ENCODE results near the gene SWSAP1. TPM values are rescaled to one million over a fixed set of nuclear protein-coding genes. Genes with fewer than 3 reads are reported as not detected.

Gene SWSAP1
- total and polyA plus RNA-seq, 2 of the 4 experiments (the other 2 are of a cell fraction) = 0.36 to 1.6 TPM

- in situ Hi-C loops (cut with MboI; ENCODE audit: low sequenced_read_pairs) (no loop called here), dilution Hi-C loops (cut with HindIII; ENCODE audit: low sequenced_read_pairs, unreplicated experiment) (no loop called here), intact Hi-C loops (cut with micrococcal nuclease) (loop anchor here (5.0 kb wide), 1 partner anchor 41 kb away; the partner anchor contains the start of gene EPOR)
- no peaks in the 10 kb centered on the region for H3K79me1 ChIP-seq (ENCODE audit: low read depth in 1 of 2, low read length in 2 of 2)
- ChIA-PET POLR2A (ENCODE audit: unreplicated experiment) (no interaction called here), CTCF (interaction anchor here (0.8 kb wide), 1 partner anchor 41 kb away, joined by 3 read pairs; no protein-coding TSS in a partner anchor)
- DNase-seq = no peak
- H4K91ac ChIP-seq (ENCODE audit: insufficient read depth, low read depth, low read length) = no peak overlapping the region
- H2AFZ ChIP-seq (replicated peaks; ENCODE audit: low read length, poor library complexity) = peak overlapping the region; percentile 56
- H3K9me1 ChIP-seq (ENCODE audit: insufficient read depth, low read length) = no peaks in the 10 kb centered on the region
- H4K5ac ChIP-seq (ENCODE audit: low read depth, low read length) = no peak overlapping the region
- H2BK20ac ChIP-seq (ENCODE audit: low read depth, low read length) = no peak overlapping the region
- H3K4me1 ChIP-seq (ENCODE audit: control insufficient read depth, insufficient read depth, low read length) = peaks cover 2% of the 10 kb centered on the region; the same call in 1 of the 2 replicates
- H3K56ac ChIP-seq (ENCODE audit: extremely low read depth, insufficient read depth, low read length) = no peak overlapping the region
- BruUV-seq (replicated peaks) = no TSS peak
- H4K8ac ChIP-seq (ENCODE audit: low read depth in 2 of 2, low read length in 2 of 2) = no peak overlapping the region
- no peak overlapping the region for H3K4ac ChIP-seq (ENCODE audit: low read depth, low read length)
- H2BK5ac ChIP-seq (ENCODE audit: low read depth, low read length, poor library complexity, severe bottlenecking) = no peak overlapping the region
- H3K9me3 ChIP-seq (ENCODE audit: control insufficient read depth, insufficient read depth, low read length) = no peaks in the 10 kb centered on the region
- H3K36me3 ChIP-seq (ENCODE audit: control insufficient read depth, insufficient read depth, low read length) = no peaks in the 10 kb centered on the region
- no peak overlapping the region for H2AK5ac ChIP-seq (ENCODE audit: low read depth, low read length)
- no peak overlapping the region for H2BK15ac ChIP-seq (ENCODE audit: low read depth, low read length)
- H4K20me1 ChIP-seq (ENCODE audit: insufficient read depth, low read length) = no peaks in the 10 kb centered on the region
- H3K14ac ChIP-seq (replicated peaks; ENCODE audit: low read depth, low read length) = no peak overlapping the region
- no peak overlapping the region for H3K4me3 ChIP-seq (ENCODE audit: insufficient read depth, low read depth, low read length)
- peaks cover 37% of the 10 kb centered on the region for H3K27me3 ChIP-seq (ENCODE audit: control insufficient read depth, insufficient read depth, low read length)
- ATAC-seq (ENCODE audit: low read depth) = no peak
- no peak overlapping the region for H2AK9ac ChIP-seq (replicated peaks; ENCODE audit: low read depth, low read length, poor library complexity)
- no peak overlapping the region; the same call in 1 of the 2 replicates for H3K23ac ChIP-seq (ENCODE audit: low read depth, low read length)
- 40% methylated on average over 2 of the region's 22 CpGs; no CpG with 5 or more reads in 1 of the 2 experiments for WGBS, 2 experiments (ENCODE audit: extremely low coverage in 2 of 2, insufficient read length in 1 of 2)
- H2BK120ac ChIP-seq (ENCODE audit: low read depth, low read length) = no peak overlapping the region
- H3K27ac ChIP-seq (ENCODE audit: insufficient read depth, low read length) = no peak overlapping the region
- H3K18ac ChIP-seq (ENCODE audit: low read depth, low read length) = no peak overlapping the region
- H3K9ac ChIP-seq (ENCODE audit: low read depth, low read length) = no peak overlapping the region
- TF ChIP-seq, protein P1, sequence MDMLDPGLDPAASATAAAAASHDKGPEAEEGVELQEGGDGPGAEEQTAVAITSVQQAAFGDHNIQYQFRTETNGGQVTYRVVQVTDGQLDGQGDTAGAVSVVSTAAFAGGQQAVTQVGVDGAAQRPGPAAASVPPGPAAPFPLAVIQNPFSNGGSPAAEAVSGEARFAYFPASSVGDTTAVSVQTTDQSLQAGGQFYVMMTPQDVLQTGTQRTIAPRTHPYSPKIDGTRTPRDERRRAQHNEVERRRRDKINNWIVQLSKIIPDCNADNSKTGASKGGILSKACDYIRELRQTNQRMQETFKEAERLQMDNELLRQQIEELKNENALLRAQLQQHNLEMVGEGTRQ (IDR thresholded peaks at IDR 0.05; ENCODE audit: low read depth, low read length) = no peak
- no peak for TF ChIP-seq BHLHE40 (IDR thresholded peaks at IDR 0.05; ENCODE audit: low read depth, low read length)
- no peak for TF ChIP-seq CHD1 (IDR thresholded peaks at IDR 0.05; ENCODE audit: low read depth, low read length)
- TF ChIP-seq FOS (IDR thresholded peaks at IDR 0.05; ENCODE audit: low read depth, low read length) = no peak
- no peak for TF ChIP-seq CEBPB (IDR thresholded peaks at IDR 0.05; ENCODE audit: low read depth, low read length)
- TF ChIP-seq RAD21 (IDR thresholded peaks at IDR 0.05; ENCODE audit: low read length) = no peak
- no peak for TF ChIP-seq RFX5 (IDR thresholded peaks at IDR 0.05; ENCODE audit: low read depth, low read length)
- TF ChIP-seq, protein P2, sequence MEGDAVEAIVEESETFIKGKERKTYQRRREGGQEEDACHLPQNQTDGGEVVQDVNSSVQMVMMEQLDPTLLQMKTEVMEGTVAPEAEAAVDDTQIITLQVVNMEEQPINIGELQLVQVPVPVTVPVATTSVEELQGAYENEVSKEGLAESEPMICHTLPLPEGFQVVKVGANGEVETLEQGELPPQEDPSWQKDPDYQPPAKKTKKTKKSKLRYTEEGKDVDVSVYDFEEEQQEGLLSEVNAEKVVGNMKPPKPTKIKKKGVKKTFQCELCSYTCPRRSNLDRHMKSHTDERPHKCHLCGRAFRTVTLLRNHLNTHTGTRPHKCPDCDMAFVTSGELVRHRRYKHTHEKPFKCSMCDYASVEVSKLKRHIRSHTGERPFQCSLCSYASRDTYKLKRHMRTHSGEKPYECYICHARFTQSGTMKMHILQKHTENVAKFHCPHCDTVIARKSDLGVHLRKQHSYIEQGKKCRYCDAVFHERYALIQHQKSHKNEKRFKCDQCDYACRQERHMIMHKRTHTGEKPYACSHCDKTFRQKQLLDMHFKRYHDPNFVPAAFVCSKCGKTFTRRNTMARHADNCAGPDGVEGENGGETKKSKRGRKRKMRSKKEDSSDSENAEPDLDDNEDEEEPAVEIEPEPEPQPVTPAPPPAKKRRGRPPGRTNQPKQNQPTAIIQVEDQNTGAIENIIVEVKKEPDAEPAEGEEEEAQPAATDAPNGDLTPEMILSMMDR (conservative IDR thresholded peaks at IDR 0.05; ENCODE audit: low read depth, low read length) = no peak
- TF ChIP-seq MAZ (IDR thresholded peaks at IDR 0.05; ENCODE audit: borderline replicate concordance, low read depth, low read length) = no peak
- TF ChIP-seq MAFK (IDR thresholded peaks at IDR 0.05; ENCODE audit: low read depth, low read length) = no peak
- no peak for TF ChIP-seq ELK1 (IDR thresholded peaks at IDR 0.05; ENCODE audit: borderline replicate concordance, low read depth, low read length)
- no peak for TF ChIP-seq MXI1 (IDR thresholded peaks at IDR 0.05; ENCODE audit: borderline replicate concordance, low read depth, low read length)
- TF ChIP-seq SMC3 (IDR thresholded peaks at IDR 0.05; ENCODE audit: low read depth, low read length) = no peak
- no peak for TF ChIP-seq RCOR1 (IDR thresholded peaks at IDR 0.05; ENCODE audit: insufficient replicate concordance, low read length)
- no peak for TF ChIP-seq POLR2A (IDR thresholded peaks at IDR 0.05; ENCODE audit: low read depth, low read length)
- TF ChIP-seq NFE2L2 (IDR thresholded peaks at IDR 0.05; ENCODE audit: low read depth, low read length) = no peak
- H3K4me2 ChIP-seq (ENCODE audit: low read depth, low read length) = no peak overlapping the region
Measured at GRCh38 chr19:11423791-11424181, 49.3 kb downstream of the SWSAP1 start.

Data from IMR-90 (cell line).